Measurements from ENCODE around the gene INHBC.

The INHBC gene

DNA sequence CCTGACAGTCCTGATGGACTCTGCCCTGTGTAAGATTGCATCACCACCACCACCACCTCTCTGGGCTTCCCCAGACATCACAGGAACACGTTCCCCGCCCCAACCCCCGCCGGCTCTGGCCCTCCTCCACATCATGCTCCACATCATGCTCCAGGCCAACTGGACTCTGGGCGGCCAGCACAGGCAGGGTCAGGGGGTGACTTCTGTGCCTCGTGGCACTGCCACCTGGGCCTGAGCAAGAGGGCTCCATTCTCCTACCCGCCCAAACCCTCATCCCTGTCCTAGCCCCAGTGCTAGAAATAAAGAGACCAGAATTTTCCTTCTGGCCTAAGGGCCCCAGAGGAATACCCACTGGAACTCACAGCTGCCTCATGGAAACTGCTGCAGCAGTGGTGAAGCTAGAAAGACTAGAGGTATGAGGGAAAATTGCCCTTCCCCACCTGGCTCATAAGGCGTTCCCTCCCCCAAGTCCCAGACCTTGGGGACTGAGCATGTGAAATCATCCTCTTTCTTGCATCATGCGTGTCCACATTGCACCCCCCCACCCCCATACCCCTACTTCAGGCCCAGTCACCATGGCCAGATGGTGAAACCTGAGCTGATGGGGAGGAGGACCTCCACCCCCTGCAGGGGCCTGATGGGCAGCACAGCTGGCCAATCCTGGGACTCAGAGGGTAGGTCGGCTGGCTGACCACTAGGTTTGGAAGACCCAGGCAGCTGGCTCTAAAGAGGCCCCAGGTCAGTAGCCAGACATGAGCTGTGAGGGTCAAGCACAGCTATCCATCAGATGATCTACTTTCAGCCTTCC lies 20.2 kb downstream of the INHBC start, which contains the start of gene INHBE (continued):
- TF ChIP-seq SCRT1 (tag by site-specific recombination; IDR thresholded peaks at IDR 0.05; ENCODE audit: borderline replicate concordance) (no peak), ZNF155 (tag by site-specific recombination; IDR thresholded peaks at IDR 0.05) (no peak), ZNF266 (tag by site-specific recombination; IDR thresholded peaks at IDR 0.05; ENCODE audit: low read depth) (no peak), GFI1B (tag by site-specific recombination; IDR thresholded peaks at IDR 0.05) (no peak), KLF8 (tag by site-specific recombination; IDR thresholded peaks at IDR 0.05) (no peak), ZNF660 (tag by site-specific recombination; IDR thresholded peaks at IDR 0.05) (peak; percentile 73), ZNF391 (tag by site-specific recombination; IDR thresholded peaks at IDR 0.05; ENCODE audit: borderline replicate concordance, low read depth) (no peak), ZBTB20 (tag by site-specific recombination; IDR thresholded peaks at IDR 0.05) (peak; percentile 35; the same call in 1 of the 2 replicates), ZNF133 (tag by site-specific recombination; IDR thresholded peaks at IDR 0.05) (no peak), ZNF791 (tag by site-specific recombination; IDR thresholded peaks at IDR 0.05) (no peak), ZNF274 (IDR thresholded peaks at IDR 0.05; ENCODE audit: low read length) (no peak), ZNF274 (tag by site-specific recombination; IDR thresholded peaks at IDR 0.05; ENCODE audit: borderline replicate concordance) (no peak), HOXC10 (CRISPR knock-in tag; IDR thresholded peaks at IDR 0.05) (no peak), ZBTB21 (tag by site-specific recombination; IDR thresholded peaks at IDR 0.05) (peak; percentile 72; the same call in 1 of the 2 replicates), ZNF48 (tag by site-specific recombination; IDR thresholded peaks at IDR 0.05) (no peak), ZNF626 (tag by site-specific recombination; IDR thresholded peaks at IDR 0.05) (no peak), ZNF174 (tag by site-specific recombination; IDR thresholded peaks at IDR 0.05) (no peak), OVOL3 (tag by site-specific recombination; IDR thresholded peaks at IDR 0.05) (no peak), BCL11A (tag by site-specific recombination; IDR thresholded peaks at IDR 0.05; ENCODE audit: low read depth) (no peak), ZSCAN30 (tag by site-specific recombination; IDR thresholded peaks at IDR 0.05) (no peak; the same call in none of the 2 replicates), ZNF555 (tag by site-specific recombination; conservative IDR thresholded peaks at IDR 0.05) (no peak), ZNF280C (tag by site-specific recombination; IDR thresholded peaks at IDR 0.05) (no peak), SCRT2 (tag by site-specific recombination; IDR thresholded peaks at IDR 0.05) (no peak), HOXA7 (CRISPR knock-in tag; IDR thresholded peaks at IDR 0.05; ENCODE audit: borderline replicate concordance) (no peak), SP2 (tag by site-specific recombination; IDR thresholded peaks at IDR 0.05) (peak; percentile 62), ZNF292 (tag by site-specific recombination; IDR thresholded peaks at IDR 0.05; ENCODE audit: borderline replicate concordance, low read depth) (no peak), ZNF311 (tag by site-specific recombination; IDR thresholded peaks at IDR 0.05; ENCODE audit: borderline replicate concordance) (no peak), GLIS1 (tag by site-specific recombination; IDR thresholded peaks at IDR 0.05) (peak; percentile 91), ZNF530 (tag by site-specific recombination; IDR thresholded peaks at IDR 0.05; ENCODE audit: low read depth) (no peak), ZNF768 (tag by site-specific recombination; IDR thresholded peaks at IDR 0.05) (no peak)
- TF ChIP-seq, protein P1, sequence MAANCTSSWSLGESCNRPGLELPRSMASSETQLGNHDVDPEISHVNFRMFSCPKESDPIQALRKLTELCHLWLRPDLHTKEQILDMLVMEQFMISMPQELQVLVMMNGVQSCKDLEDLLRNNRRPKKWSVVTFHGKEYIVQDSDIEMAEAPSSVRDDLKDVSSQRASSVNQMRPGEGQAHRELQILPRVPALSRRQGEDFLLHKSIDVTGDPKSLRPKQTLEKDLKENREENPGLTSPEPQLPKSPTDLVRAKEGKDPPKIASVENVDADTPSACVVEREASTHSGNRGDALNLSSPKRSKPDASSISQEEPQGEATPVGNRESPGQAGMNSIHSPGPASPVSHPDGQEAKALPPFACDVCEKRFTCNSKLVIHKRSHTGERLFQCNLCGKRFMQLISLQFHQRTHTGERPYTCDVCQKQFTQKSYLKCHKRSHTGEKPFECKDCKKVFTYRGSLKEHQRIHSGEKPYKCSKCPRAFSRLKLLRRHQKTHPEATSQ (tag by site-specific recombination; IDR thresholded peaks at IDR 0.05): no peak
- TF ChIP-seq, protein P2, sequence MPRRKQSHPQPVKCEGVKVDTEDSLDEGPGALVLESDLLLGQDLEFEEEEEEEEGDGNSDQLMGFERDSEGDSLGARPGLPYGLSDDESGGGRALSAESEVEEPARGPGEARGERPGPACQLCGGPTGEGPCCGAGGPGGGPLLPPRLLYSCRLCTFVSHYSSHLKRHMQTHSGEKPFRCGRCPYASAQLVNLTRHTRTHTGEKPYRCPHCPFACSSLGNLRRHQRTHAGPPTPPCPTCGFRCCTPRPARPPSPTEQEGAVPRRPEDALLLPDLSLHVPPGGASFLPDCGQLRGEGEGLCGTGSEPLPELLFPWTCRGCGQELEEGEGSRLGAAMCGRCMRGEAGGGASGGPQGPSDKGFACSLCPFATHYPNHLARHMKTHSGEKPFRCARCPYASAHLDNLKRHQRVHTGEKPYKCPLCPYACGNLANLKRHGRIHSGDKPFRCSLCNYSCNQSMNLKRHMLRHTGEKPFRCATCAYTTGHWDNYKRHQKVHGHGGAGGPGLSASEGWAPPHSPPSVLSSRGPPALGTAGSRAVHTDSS (tag by site-specific recombination; IDR thresholded peaks at IDR 0.05): peak; percentile 16; the same call in 1 of the 2 replicates
- TF ChIP-seq, protein P3, sequence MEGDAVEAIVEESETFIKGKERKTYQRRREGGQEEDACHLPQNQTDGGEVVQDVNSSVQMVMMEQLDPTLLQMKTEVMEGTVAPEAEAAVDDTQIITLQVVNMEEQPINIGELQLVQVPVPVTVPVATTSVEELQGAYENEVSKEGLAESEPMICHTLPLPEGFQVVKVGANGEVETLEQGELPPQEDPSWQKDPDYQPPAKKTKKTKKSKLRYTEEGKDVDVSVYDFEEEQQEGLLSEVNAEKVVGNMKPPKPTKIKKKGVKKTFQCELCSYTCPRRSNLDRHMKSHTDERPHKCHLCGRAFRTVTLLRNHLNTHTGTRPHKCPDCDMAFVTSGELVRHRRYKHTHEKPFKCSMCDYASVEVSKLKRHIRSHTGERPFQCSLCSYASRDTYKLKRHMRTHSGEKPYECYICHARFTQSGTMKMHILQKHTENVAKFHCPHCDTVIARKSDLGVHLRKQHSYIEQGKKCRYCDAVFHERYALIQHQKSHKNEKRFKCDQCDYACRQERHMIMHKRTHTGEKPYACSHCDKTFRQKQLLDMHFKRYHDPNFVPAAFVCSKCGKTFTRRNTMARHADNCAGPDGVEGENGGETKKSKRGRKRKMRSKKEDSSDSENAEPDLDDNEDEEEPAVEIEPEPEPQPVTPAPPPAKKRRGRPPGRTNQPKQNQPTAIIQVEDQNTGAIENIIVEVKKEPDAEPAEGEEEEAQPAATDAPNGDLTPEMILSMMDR (tag by site-specific recombination; IDR thresholded peaks at IDR 0.05): no peak
- TF ChIP-seq, protein P4, sequence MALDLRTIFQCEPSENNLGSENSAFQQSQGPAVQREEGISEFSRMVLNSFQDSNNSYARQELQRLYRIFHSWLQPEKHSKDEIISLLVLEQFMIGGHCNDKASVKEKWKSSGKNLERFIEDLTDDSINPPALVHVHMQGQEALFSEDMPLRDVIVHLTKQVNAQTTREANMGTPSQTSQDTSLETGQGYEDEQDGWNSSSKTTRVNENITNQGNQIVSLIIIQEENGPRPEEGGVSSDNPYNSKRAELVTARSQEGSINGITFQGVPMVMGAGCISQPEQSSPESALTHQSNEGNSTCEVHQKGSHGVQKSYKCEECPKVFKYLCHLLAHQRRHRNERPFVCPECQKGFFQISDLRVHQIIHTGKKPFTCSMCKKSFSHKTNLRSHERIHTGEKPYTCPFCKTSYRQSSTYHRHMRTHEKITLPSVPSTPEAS (tag by site-specific recombination; IDR thresholded peaks at IDR 0.05): 0 out of 2 replicates have a peak, but pooled peaks have one; percentile 7
